Activated naive CD4-positive, alpha-beta T cell treated with anti-CD3 and anti-CD28 coated beads, Interleukin-2, amount 50 U/mL, for 72 hours (primary cell): ENCODE results near the gene SMARCAD1. TPM values are rescaled to one million over a fixed set of nuclear protein-coding genes. Genes with fewer than 3 reads are reported as not detected.

Experiments
- ATAC-seq, 2 donors: fragments of 150-1000 bp; cut with Tn5 transposase; 2 replicates each; pipeline ENCODE4 v1.10.0; 2021; ENCODE audit warnings: mild to moderate bottlenecking in 2 of 2, moderate library complexity in 2 of 2
- DNase-seq, 2 donors: peaks; one replicate each; pipeline ENCODE4 v3.0.0; 2021 to 2022; ENCODE audit warnings: low spot score in 2 of 2
- H3K27ac Mint-ChIP-seq, 2 donors: one replicate each; pipeline ENCODE4 v1.8.0; 2022; ENCODE audit warnings: mild to moderate bottlenecking in 2 of 2, mixed read lengths in 2 of 2
- H3K36me3 Mint-ChIP-seq, 2 donors: one replicate each; pipeline ENCODE4 v1.8.0; 2022; ENCODE audit warnings: mixed read lengths in 2 of 2
- H3K9me3 Mint-ChIP-seq, 2 donors: one replicate each; pipeline ENCODE4 v1.8.0; 2022; ENCODE audit warnings: mixed read lengths in 2 of 2
- total RNA-seq, 2 donors: library from RNA; stranded (reverse); gene quantifications; one replicate each; pipeline ENCODE4 v1.2.3, GENCODE V29; 2022

SMARCAD1 gene
- total RNA-seq: 10 to 100 TPM; 22.2 to 38.3 TPM

GRCh38 chr4:94207469-94208224 lies at the start of gene SMARCAD1:
SMARCAD1 (plus strand) TSS chr4:94207865; CDS start chr4:94208395, 530 bp downstream.
- Mint-ChIP-seq H3K27ac (peak within 1 kb of the TSS; percentile 97 to 99), H3K36me3 (peaks cover 25 to 33% of the 10 kb centered on the region in 2 donors), H3K9me3 (no peaks in the 10 kb centered on the region)
- DNase-seq (peak; percentile 82 to 85), ATAC-seq (peak; percentile 97)

- peaks cover 0 to 5% of the 10 kb centered on the region in 2 donors for H3K9me3 Mint-ChIP-seq
- ATAC-seq (no peak), DNase-seq (no peak)
- H3K27ac Mint-ChIP-seq: no peak overlapping the region
- H3K36me3 Mint-ChIP-seq: no peaks in the 10 kb centered on the region
These were observed 48.8 kb upstream of the SMARCAD1 start for GRCh38 chr4:94158883-94159282.

GRCh38 chr4:94159790-94160189 lies 47.9 kb upstream of the SMARCAD1 start:
- Mint-ChIP-seq H3K27ac (peak overlapping the region in 1 of 2 donors; percentile 57), H3K9me3 (peaks cover 0 to 5% of the 10 kb centered on the region in 2 donors), H3K36me3 (no peaks in the 10 kb centered on the region)
- peak in 1 of 2 donors; percentile 62 for ATAC-seq
- no peak for DNase-seq

- no peak overlapping the region for H3K27ac Mint-ChIP-seq
- DNase-seq (no peak), ATAC-seq (peak; percentile 47 to 88)
- H3K36me3 Mint-ChIP-seq: no peaks in the 10 kb centered on the region
- peaks cover 0 to 5% of the 10 kb centered on the region in 2 donors for H3K9me3 Mint-ChIP-seq
These were observed 46.9 kb upstream of the SMARCAD1 start for GRCh38 chr4:94160774-94161173.

- DNase-seq: no peak
- ATAC-seq: no peak
- Mint-ChIP-seq H3K36me3 (peaks cover 0 to under 1% of the 10 kb centered on the region in 2 donors), H3K9me3 (no peaks in the 10 kb centered on the region), H3K27ac (no peak overlapping the region)
These were observed 42.4 kb upstream of the SMARCAD1 start for GRCh38 chr4:94165256-94165655.

GRCh38 chr4:94168321-94168720 lies 39.3 kb upstream of the SMARCAD1 start:
- Mint-ChIP-seq H3K36me3 (peaks cover 0 to 6% of the 10 kb centered on the region in 2 donors), H3K9me3 (peaks cover 0 to 4% of the 10 kb centered on the region in 2 donors), H3K27ac (no peak overlapping the region)
- no peak for ATAC-seq
- DNase-seq: no peak

GRCh38 chr4:94169803-94170372 lies 37.8 kb upstream of the SMARCAD1 start:
- DNase-seq: no peak
- no peak for ATAC-seq
- no peak overlapping the region for H3K27ac Mint-ChIP-seq
- peaks cover 0 to 4% of the 10 kb centered on the region in 2 donors for H3K9me3 Mint-ChIP-seq
- H3K36me3 Mint-ChIP-seq: peaks cover 0 to 6% of the 10 kb centered on the region in 2 donors

- Mint-ChIP-seq H3K36me3 (peaks cover 0 to 6% of the 10 kb centered on the region in 2 donors), H3K27ac (no peak overlapping the region), H3K9me3 (peaks cover 0 to 4% of the 10 kb centered on the region in 2 donors)
- ATAC-seq (no peak), DNase-seq (no peak)
These were observed 36.0 kb upstream of the SMARCAD1 start for GRCh38 chr4:94171616-94172015.

GRCh38 chr4:94175553-94176261 lies 32.0 kb upstream of the SMARCAD1 start:
- peaks cover 0 to 4% of the 10 kb centered on the region in 2 donors for H3K9me3 Mint-ChIP-seq
- H3K36me3 Mint-ChIP-seq: peaks cover 0 to under 1% of the 10 kb centered on the region in 2 donors
- no peak for DNase-seq
- no peak overlapping the region for H3K27ac Mint-ChIP-seq
- ATAC-seq: no peak

- DNase-seq: no peak
- Mint-ChIP-seq H3K36me3 (no peaks in the 10 kb centered on the region), H3K9me3 (no peaks in the 10 kb centered on the region), H3K27ac (no peak overlapping the region)
- ATAC-seq: no peak
These were observed 29.8 kb upstream of the SMARCAD1 start for GRCh38 chr4:94177822-94178221.

- Mint-ChIP-seq H3K9me3 (no peaks in the 10 kb centered on the region), H3K27ac (no peak overlapping the region), H3K36me3 (no peaks in the 10 kb centered on the region)
- no peak for DNase-seq
- ATAC-seq: no peak
These were observed 25.9 kb upstream of the SMARCAD1 start for GRCh38 chr4:94181815-94182214.

- Mint-ChIP-seq H3K9me3 (no peaks in the 10 kb centered on the region), H3K27ac (no peak overlapping the region), H3K36me3 (peaks cover 0 to 5% of the 10 kb centered on the region in 2 donors)
- ATAC-seq: no peak
- DNase-seq: no peak
These were observed 4.9 kb upstream of the SMARCAD1 start for GRCh38 chr4:94202769-94203168.

GRCh38 chr4:94208266-94208665 lies 601 bp downstream of the SMARCAD1 start:
- Mint-ChIP-seq H3K36me3 (peaks cover 30 to 40% of the 10 kb centered on the region in 2 donors), H3K27ac (peak overlapping the region; percentile 97 to 99), H3K9me3 (no peaks in the 10 kb centered on the region)
- DNase-seq (no peak), ATAC-seq (no peak)

GRCh38 chr4:94208918-94209317 lies 1.3 kb downstream of the SMARCAD1 start:
- Mint-ChIP-seq H3K27ac (peak overlapping the region; percentile 97 to 99), H3K36me3 (peaks cover 36 to 46% of the 10 kb centered on the region in 2 donors), H3K9me3 (no peaks in the 10 kb centered on the region)
- no peak for DNase-seq
- ATAC-seq: no peak

GRCh38 chr4:94211861-94212260 lies 4.2 kb downstream of the SMARCAD1 start:
- ATAC-seq (no peak), DNase-seq (no peak)
- Mint-ChIP-seq H3K27ac (no peak overlapping the region), H3K36me3 (peaks cover 41 to 76% of the 10 kb centered on the region in 2 donors), H3K9me3 (peaks cover 0 to 5% of the 10 kb centered on the region in 2 donors)

GRCh38 chr4:94214703-94215319 lies 7.1 kb downstream of the SMARCAD1 start:
- ATAC-seq (peak; percentile 43 to 80), DNase-seq (no peak)
- peak overlapping the region; percentile 19 to 65 for H3K27ac Mint-ChIP-seq
- H3K36me3 Mint-ChIP-seq: peaks cover 22 to 71% of the 10 kb centered on the region in 2 donors
- H3K9me3 Mint-ChIP-seq: peaks cover 0 to 5% of the 10 kb centered on the region in 2 donors

- ATAC-seq (peak in 1 of 2 donors; percentile 37), DNase-seq (no peak)
- H3K27ac Mint-ChIP-seq: no peak overlapping the region
- peaks cover 16 to 62% of the 10 kb centered on the region in 2 donors for H3K36me3 Mint-ChIP-seq
- peaks cover 0 to 5% of the 10 kb centered on the region in 2 donors for H3K9me3 Mint-ChIP-seq
These were observed 8.7 kb downstream of the SMARCAD1 start for GRCh38 chr4:94216394-94216793.
